ENCODE measurements around the gene CFB. TPM values are rescaled to one million over a fixed set of nuclear protein-coding genes. Genes with fewer than 3 reads are reported as not detected.

Gene CFB
- total RNA-seq, 1 experiment from 2014 or later, result 1.4 TPM

- no peak for TF ChIP-seq ARID4B (CRISPR knock-in tag; IDR thresholded peaks at IDR 0.05; ENCODE audit: borderline replicate concordance)
- no peak for TF ChIP-seq NR1H2 (CRISPR knock-in tag; IDR thresholded peaks at IDR 0.05)
- TF ChIP-seq CREM (CRISPR knock-in tag; IDR thresholded peaks at IDR 0.05), result no peak
- TF ChIP-seq ZMAT4 (CRISPR knock-in tag; IDR thresholded peaks at IDR 0.05), result no peak
- TF ChIP-seq E2F4 (CRISPR knock-in tag; IDR thresholded peaks at IDR 0.05; ENCODE audit: borderline replicate concordance, low read depth), result no peak
- TF ChIP-seq ZNF281 (CRISPR knock-in tag; IDR thresholded peaks at IDR 0.05), result no peak
- TF ChIP-seq NR3C1 (CRISPR knock-in tag; conservative IDR thresholded peaks at IDR 0.05; ENCODE audit: low read depth), result no peak
- no peak for TF ChIP-seq ESRRA (CRISPR knock-in tag; IDR thresholded peaks at IDR 0.05; ENCODE audit: borderline replicate concordance)
- TF ChIP-seq ZNF512 (CRISPR knock-in tag; IDR thresholded peaks at IDR 0.05; ENCODE audit: borderline replicate concordance), result no peak
- no peak for TF ChIP-seq SP1 (CRISPR knock-in tag; conservative IDR thresholded peaks at IDR 0.05)
- no peak for TF ChIP-seq FOXK1 (CRISPR knock-in tag; IDR thresholded peaks at IDR 0.05)
These were observed 8.6 kb downstream of the CFB start (continued) for GRCh38 chr6:31954511-31954910.

GRCh38 chr6:31956796-31957195 is 10.9 kb downstream of the CFB start:
- TF ChIP-seq ATF6 (CRISPR knock-in tag; IDR thresholded peaks at IDR 0.05), result no peak
- no peak for TF ChIP-seq ZNF219 (CRISPR knock-in tag; IDR thresholded peaks at IDR 0.05; ENCODE audit: borderline replicate concordance)
- TF ChIP-seq STAT6 (CRISPR knock-in tag; conservative IDR thresholded peaks at IDR 0.05; ENCODE audit: low read depth), result no peak
- no peak for TF ChIP-seq USF2 (CRISPR knock-in tag; IDR thresholded peaks at IDR 0.05)
- no peak for TF ChIP-seq CREM (CRISPR knock-in tag; IDR thresholded peaks at IDR 0.05)
- TF ChIP-seq NR2C2 (CRISPR knock-in tag; IDR thresholded peaks at IDR 0.05), result no peak

More at GRCh38 chr6:31956796-31957195, 10.9 kb downstream of the CFB start:
- Mint-ChIP-seq H3K4me3 (peak overlapping the region; percentile 96; the same call in 1 of the 2 replicates), H3K4me1 (peaks cover 14% of the 10 kb centered on the region), H3K9me3 (no peaks in the 10 kb centered on the region), H3K27me3 (ENCODE audit: low read depth) (no peaks in the 10 kb centered on the region), H3K27ac (no peak overlapping the region), H3K36me3 (peaks cover 59% of the 10 kb centered on the region)
- ChIA-PET CTCF (no interaction called here), POLR2A (no interaction called here)
- DNase-seq (ENCODE audit: low spot score) (no peak), ATAC-seq (no peak)
